SK-N-SH treated with all-trans-retinoic acid at 6 μM for 48 hours (cell line): Measurements from ENCODE around the gene SLC34A3.

ENCODE experiments used
- ATAC-seq: fragments of 200-7000 bp; cut with Tn5 transposase; 3 replicates; pipeline ENCODE4 v1.9.1; 2020; ENCODE audit warnings: mild to moderate bottlenecking, moderate library complexity
- ARNTL ChIP-seq: fragments of 450-650 bp; formaldehyde crosslinking; IDR thresholded peaks from 2 replicates; pipeline ENCODE4 v1.5.0; 2020; ENCODE audit warnings: low read depth, mild to moderate bottlenecking, moderate library complexity, borderline replicate concordance
- CSDC2 ChIP-seq: fragments of 250-450 bp; sonication (Bioruptor Pico); IDR thresholded peaks from 2 replicates; pipeline ENCODE4 v1.5.0; 2020; ENCODE audit warnings: mild to moderate bottlenecking, moderate library complexity
- CSRNP3 ChIP-seq: fragments of 250-450 bp; sonication (Bioruptor Pico); IDR thresholded peaks from 2 replicates; pipeline ENCODE4 v1.5.1; 2021; ENCODE audit warnings: mild to moderate bottlenecking, moderate library complexity
- ESRRG ChIP-seq: fragments of 250-450 bp; sonication (Bioruptor Pico); IDR thresholded peaks from 2 replicates; pipeline ENCODE4 v1.6.1; 2021; ENCODE audit warnings: mild to moderate bottlenecking
- GLIS3 ChIP-seq: fragments of 250-450 bp; sonication (Bioruptor Pico); IDR thresholded peaks from 2 replicates; pipeline ENCODE4 v1.5.0; 2020; ENCODE audit warnings: mild to moderate bottlenecking, moderate library complexity
- OSR1 ChIP-seq: fragments of 250-450 bp; sonication (Bioruptor Pico); IDR thresholded peaks from 2 replicates; pipeline ENCODE4 v1.8.0; 2022; ENCODE audit warnings: moderate library complexity, mild to moderate bottlenecking, inconsistent platforms
- POU6F1 ChIP-seq: fragments of 250-450 bp; sonication (Bioruptor Pico); IDR thresholded peaks from 2 replicates; pipeline ENCODE4 v1.8.0; 2021; ENCODE audit warnings: low read depth, mild to moderate bottlenecking, moderate library complexity, borderline replicate concordance
- PPARA ChIP-seq: fragments of 250-450 bp; sonication (Bioruptor Pico); IDR thresholded peaks from 2 replicates; pipeline ENCODE4 v1.5.0; 2020; ENCODE audit warnings: mild to moderate bottlenecking, borderline replicate concordance
- SNAI2 ChIP-seq: fragments of 250-450 bp; sonication (Bioruptor Pico); IDR thresholded peaks from 2 replicates; pipeline ENCODE4 v1.5.0; 2020; ENCODE audit warnings: mild to moderate bottlenecking, moderate library complexity
- TCF4 ChIP-seq: fragments of 250-450 bp; sonication (Bioruptor Pico); IDR thresholded peaks from 2 replicates; pipeline ENCODE4 v1.8.0; 2021; ENCODE audit warnings: mild to moderate bottlenecking, moderate library complexity, borderline replicate concordance
- TOX ChIP-seq: fragments of 250-450 bp; sonication (Bioruptor Pico); IDR thresholded peaks from 2 replicates; pipeline ENCODE4 v1.8.0; 2021; ENCODE audit warnings: mild to moderate bottlenecking, moderate library complexity, borderline replicate concordance
- ZC3H10 ChIP-seq: fragments of 250-450 bp; sonication (Bioruptor Pico); IDR thresholded peaks from 2 replicates; pipeline ENCODE4 v1.5.1; 2021; ENCODE audit warnings: mild to moderate bottlenecking, moderate library complexity
- ZFP3 ChIP-seq: fragments of 250-450 bp; sonication (Bioruptor Pico); IDR thresholded peaks from 2 replicates; pipeline ENCODE4 v1.5.0; 2020; ENCODE audit warnings: mild to moderate bottlenecking, moderate library complexity
- ZFP30 ChIP-seq: fragments of 450-650 bp; formaldehyde crosslinking; IDR thresholded peaks from 2 replicates; pipeline ENCODE4 v1.5.0; 2022; ENCODE audit warnings: mild to moderate bottlenecking, moderate library complexity
- ZNF565 ChIP-seq: fragments of 450-650 bp; formaldehyde crosslinking; conservative IDR thresholded peaks from 2 replicates; pipeline ENCODE4 v1.5.0; 2020; ENCODE audit warnings: low read depth, mild to moderate bottlenecking, moderate library complexity
- ZNF8 ChIP-seq: fragments of 450-650 bp; formaldehyde crosslinking; IDR thresholded peaks from 2 replicates; pipeline ENCODE4 v1.5.0; 2020; ENCODE audit warnings: mild to moderate bottlenecking, moderate library complexity
- TF ChIP-seq, protein P1 (sequence below): fragments of 250-450 bp; sonication (Bioruptor Pico); IDR thresholded peaks from 2 replicates; pipeline ENCODE4 v1.5.0; 2020; ENCODE audit warnings: mild to moderate bottlenecking, moderate library complexity
- TF ChIP-seq, protein P2 (sequence below): fragments of 250-450 bp; sonication (Bioruptor Pico); IDR thresholded peaks from 2 replicates; pipeline ENCODE4 v1.5.1; 2020; ENCODE audit warnings: low read depth, mild to moderate bottlenecking, moderate library complexity

The SLC34A3 gene

GRCh38 chr9:137202966-137203365 lies 27.7 kb upstream of the SLC34A3 start:
- ATAC-seq: no peak
- TF ChIP-seq ZNF8 (no peak), TOX (no peak), TCF4 (CRISPR knock-in tag) (no peak)
- TF ChIP-seq, protein P1, sequence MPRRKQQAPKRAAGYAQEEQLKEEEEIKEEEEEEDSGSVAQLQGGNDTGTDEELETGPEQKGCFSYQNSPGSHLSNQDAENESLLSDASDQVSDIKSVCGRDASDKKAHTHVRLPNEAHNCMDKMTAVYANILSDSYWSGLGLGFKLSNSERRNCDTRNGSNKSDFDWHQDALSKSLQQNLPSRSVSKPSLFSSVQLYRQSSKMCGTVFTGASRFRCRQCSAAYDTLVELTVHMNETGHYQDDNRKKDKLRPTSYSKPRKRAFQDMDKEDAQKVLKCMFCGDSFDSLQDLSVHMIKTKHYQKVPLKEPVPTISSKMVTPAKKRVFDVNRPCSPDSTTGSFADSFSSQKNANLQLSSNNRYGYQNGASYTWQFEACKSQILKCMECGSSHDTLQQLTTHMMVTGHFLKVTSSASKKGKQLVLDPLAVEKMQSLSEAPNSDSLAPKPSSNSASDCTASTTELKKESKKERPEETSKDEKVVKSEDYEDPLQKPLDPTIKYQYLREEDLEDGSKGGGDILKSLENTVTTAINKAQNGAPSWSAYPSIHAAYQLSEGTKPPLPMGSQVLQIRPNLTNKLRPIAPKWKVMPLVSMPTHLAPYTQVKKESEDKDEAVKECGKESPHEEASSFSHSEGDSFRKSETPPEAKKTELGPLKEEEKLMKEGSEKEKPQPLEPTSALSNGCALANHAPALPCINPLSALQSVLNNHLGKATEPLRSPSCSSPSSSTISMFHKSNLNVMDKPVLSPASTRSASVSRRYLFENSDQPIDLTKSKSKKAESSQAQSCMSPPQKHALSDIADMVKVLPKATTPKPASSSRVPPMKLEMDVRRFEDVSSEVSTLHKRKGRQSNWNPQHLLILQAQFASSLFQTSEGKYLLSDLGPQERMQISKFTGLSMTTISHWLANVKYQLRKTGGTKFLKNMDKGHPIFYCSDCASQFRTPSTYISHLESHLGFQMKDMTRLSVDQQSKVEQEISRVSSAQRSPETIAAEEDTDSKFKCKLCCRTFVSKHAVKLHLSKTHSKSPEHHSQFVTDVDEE: no peak
- TF ChIP-seq, protein P2, sequence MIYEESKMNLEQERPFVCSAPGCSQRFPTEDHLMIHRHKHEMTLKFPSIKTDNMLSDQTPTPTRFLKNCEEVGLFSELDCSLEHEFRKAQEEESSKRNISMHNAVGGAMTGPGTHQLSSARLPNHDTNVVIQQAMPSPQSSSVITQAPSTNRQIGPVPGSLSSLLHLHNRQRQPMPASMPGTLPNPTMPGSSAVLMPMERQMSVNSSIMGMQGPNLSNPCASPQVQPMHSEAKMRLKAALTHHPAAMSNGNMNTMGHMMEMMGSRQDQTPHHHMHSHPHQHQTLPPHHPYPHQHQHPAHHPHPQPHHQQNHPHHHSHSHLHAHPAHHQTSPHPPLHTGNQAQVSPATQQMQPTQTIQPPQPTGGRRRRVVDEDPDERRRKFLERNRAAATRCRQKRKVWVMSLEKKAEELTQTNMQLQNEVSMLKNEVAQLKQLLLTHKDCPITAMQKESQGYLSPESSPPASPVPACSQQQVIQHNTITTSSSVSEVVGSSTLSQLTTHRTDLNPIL (CRISPR knock-in tag): no peak

GRCh38 chr9:137204731-137205125 lies 26.0 kb upstream of the SLC34A3 start:
- TF ChIP-seq ZNF565 (CRISPR knock-in tag) (no peak), CSDC2 (CRISPR knock-in tag) (no peak), ZC3H10 (CRISPR knock-in tag) (no peak), SNAI2 (CRISPR knock-in tag) (no peak), ZFP30 (no peak), CSRNP3 (CRISPR knock-in tag) (no peak)
- TF ChIP-seq, protein P2 (CRISPR knock-in tag): no peak
- ATAC-seq: no peak

DNA sequence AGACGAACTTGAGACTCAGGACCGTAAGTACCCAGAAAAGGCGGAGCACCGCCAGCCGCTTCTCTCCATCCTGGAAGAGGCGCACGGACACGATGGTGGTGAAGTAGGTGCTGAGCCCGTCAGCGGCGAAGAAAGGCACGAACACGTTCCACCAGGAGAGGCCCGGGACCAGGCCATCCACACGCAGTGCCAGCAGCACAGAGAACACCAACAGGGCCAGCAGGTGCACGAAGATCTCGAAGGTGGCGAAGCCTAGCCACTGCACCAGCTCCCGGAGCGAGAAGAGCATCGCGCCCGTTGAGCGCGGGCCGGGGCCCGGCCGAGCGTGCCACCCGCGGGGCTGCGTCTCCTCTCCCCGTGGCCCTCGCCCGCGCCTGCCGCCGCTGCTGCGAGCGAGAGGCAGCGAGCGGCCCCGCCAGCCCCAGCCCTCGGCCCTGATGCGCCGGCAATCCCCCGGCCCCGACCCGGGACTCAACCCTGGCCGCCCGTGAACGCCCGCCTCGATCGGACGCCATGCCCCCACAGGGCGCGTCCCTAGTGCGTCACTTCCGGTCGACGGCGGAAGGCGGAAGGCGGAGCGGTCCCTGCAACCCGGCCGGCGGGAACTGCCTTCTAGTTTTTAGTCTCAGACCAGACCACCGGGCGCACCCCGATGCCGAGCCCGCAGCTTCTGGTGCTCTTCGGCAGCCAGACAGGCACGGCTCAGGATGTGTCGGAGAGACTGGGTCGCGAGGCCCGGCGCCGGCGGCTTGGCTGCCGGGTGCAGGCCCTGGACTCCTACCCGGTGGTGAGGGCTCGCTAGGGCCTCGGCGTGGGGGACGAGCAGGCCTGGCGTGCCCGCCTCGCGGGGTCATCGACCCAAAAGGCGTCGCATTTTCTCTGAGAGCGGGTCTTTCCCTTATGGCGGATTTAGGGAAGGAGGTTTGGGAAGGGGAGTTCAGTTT lies 25.3 kb upstream of the SLC34A3 start, which contains the start of the genes NDOR1 and TMEM203:
TSS of gene NDOR1 (plus strand) at position 575 of the 944 bp plus-strand sequence. CDS start at position 653, 78 bp downstream.
TSS of gene TMEM203 (minus strand) at position 523 of the 944 bp plus-strand sequence. CDS start at position 289, 234 bp downstream.
- TF ChIP-seq ESRRG (CRISPR knock-in tag) (no peak), ZFP3 (CRISPR knock-in tag) (0 out of 2 replicates have a peak, but pooled peaks have one; percentile 32)
- TF ChIP-seq, all 23 proteins: peak for 1
- peak; percentile 53 for ATAC-seq

GRCh38 chr9:137206602-137207001 lies 24.1 kb upstream of the SLC34A3 start:
- no peak for TF ChIP-seq POU6F1
- TF ChIP-seq TOX: no peak
- no peak for TF ChIP-seq ZNF8
- no peak for TF ChIP-seq GLIS3 (CRISPR knock-in tag)
- no peak for TF ChIP-seq OSR1 (CRISPR knock-in tag)
- TF ChIP-seq ARNTL (CRISPR knock-in tag): no peak
- no peak for TF ChIP-seq ESRRG (CRISPR knock-in tag)
- no peak for TF ChIP-seq ZC3H10 (CRISPR knock-in tag)
- TF ChIP-seq PPARA (CRISPR knock-in tag): no peak
- TF ChIP-seq CSDC2 (CRISPR knock-in tag): no peak
- TF ChIP-seq ZFP30: no peak
- TF ChIP-seq, protein P2 (CRISPR knock-in tag): no peak
- TF ChIP-seq SNAI2 (CRISPR knock-in tag): no peak
- ATAC-seq: no peak
